ENCODE measurements around the gene COX4I1.

The COX4I1 gene

DNA sequence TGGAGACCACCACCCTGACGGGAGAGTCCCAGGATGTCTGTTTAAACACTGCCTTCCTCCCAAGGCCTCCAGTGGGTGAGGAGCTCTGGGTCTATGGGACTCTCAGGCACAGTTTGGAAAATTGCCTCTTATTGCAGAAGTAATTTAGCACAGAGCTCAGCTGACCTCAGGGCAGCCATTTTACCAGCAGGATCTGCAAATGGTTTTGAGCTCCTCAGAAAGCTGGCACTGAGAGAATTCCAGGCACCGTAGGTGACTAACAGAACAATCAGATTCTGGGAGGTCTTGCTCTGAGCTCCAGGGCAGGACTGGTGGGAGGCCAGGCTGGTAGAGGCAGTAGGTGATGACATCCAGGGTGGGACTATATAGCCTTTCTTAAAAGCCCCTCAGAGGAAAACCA is 31.3 kb upstream of the COX4I1 start:
- DNase-seq = no peak

DNA sequence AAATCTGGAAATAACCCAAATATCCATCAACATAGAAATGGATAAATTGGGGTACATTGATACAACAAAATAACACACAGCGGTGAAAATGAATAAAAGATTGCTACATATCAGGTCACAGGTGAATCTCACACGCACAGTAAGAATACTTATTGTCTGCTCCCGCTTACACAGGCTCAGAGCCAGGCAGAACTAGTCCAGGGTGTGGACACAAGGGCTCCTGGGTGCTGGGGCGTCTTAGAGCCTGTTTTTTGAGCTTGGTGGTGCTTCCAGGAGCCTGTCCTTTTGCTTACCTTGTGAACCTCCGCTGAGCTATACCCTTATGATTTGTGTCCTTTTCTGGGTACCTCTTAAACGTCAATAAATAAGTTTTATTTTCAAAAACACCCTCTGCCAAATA is 28.8 kb upstream of the COX4I1 start:
- DNase-seq = no peak

DNA sequence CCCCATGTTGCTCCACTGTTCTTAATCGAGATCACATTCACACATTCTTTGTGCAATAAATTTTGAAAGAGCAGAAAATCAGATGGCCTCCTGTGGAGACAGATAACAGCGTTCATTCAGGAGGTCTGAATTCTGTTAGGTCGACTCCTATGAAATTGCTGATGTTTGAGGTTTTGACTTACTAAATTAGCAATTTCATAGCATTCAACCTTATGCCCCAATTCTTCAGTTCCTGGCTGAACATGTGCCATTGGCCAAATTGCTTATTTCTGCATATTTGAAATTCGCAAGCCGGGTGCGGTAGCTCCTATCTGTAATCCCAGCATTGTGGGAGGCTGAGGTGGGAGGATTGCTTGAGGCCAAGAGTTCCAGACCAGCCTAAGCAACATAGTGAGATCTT is 26.5 kb upstream of the COX4I1 start:
- no peak for DNase-seq

DNA sequence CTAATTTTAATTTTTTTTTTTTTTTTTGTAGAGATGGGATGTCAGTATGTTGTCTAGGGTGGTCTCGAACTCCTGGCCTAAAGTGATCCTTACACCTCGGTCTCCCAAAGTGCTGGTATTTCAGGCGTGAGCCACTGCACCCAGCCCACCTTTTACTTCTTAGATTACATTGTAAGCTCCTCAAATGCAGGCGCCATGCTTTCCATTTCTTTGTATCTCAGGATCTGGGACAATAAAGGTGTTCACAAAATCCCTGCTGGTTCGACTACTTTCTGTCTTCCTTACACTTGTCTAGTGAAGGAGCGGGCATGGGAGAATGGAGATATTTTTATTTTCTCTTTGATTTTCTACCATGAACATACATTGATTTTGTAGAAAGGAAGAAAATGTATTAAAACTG is 25.4 kb upstream of the COX4I1 start:
- DNase-seq = no peak

DNA sequence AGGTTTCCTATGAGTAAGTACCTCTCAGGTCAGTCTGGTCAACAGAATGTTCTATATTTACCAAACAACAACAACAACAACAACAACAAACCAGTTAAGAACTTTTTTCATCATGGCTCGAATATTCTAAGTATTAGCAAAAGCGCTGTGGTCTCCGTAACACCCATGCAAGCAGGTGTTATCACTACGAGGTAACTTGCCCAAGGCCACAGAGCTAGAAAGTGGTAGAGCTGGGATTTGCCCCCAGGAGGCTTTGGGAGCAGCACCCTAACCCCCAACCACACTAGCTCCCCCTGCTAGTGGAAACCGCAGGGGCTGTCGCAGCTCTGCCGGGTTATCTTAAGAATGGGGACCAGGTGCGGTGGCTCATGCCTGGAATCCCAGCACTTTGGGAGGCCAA is 24.7 kb upstream of the COX4I1 start:
- DNase-seq = no peak

DNA sequence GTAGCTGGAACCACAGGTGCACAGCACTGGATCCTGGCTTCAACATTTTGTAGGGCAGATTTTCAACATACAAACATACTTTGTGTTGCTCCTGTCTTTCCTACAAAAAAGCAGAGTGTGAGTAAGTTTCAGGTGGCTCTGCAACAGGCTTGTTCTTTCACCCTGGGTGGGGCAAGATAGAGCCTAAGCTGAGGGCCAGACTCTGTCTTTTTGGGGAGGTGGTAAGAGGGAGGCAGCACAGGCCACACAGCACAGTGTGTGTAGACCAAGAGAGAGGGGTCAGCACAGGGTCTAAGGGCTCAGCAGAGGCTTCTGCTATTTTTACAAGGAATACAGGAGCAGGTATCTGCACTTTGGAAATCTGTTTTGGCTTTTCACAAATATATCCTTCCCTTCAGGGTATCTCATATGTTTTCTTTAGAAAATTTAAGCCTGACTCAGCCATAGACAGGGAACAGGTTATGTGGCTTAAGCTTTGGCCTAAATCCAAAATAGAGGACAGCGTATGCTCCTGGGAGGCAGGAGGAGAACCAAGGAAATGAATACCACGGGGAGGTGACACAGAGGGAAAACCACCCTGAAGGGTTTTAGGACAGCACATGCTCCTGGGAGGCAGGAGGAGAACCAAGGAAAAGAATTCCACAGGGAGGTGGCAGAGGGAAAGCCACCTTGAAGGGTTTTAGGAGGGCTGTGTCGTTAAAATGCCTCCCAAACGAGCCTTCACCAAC is 21.7 kb upstream of the COX4I1 start:
- no peak for DNase-seq

DNA sequence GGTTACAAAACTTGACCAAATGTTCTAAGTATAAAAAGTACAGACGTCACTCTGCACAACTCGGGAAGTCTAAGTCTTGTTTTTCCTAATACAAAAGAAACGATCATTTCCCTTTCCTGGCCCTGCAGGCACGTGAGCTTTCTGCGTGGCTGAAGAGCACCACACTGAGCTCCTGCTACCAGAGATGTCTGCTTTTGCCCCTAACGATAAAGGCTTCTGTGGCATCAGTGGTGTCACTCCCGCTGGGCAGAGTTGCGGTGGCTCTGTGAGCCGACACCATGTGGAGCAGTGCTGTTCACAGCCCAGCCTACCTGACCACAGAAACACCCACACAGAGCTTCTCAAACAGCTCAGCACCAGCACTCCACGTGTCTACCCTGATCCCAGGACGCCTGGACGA is 20.6 kb upstream of the COX4I1 start:
- DNase-seq = no peak

DNA sequence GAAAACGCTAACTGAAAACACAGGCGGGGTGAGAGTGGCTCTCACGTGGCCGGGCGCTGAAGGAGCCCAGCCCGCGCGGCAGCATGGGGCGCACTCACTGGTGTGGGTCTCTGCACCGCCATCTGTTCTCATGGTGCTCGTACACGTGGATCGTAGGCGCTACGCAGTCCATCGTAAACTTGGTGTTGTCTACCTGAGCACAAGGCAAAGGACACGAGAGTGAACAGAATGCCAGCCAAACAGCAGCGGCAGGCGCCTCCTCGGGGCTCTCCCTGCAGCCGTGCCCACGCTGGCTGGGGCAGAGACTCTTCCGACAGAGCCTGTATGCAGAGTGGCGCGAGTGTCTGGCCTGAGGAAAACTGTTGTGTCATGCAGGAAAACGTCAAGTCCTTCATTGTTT is 19.2 kb upstream of the COX4I1 start:
- DNase-seq = no peak

DNA sequence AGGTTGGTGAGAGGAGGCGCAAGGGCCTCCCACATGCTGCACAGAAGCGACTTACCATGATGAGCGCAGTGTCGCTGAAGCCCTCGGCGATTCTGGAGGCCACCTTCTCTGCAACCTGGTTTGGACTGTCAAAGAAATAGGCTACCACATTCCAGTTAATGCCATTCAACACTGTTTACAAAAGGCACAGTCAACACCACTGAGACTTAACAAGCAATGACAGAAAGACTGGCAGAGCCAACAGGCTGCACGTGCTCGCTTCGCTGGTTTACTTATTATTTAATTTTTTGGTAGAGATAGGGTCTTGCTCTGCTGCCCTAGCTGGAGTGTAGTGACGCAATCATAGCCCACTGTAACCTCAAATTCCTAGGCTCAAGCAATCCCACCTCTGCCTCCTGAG is 18.3 kb upstream of the COX4I1 start:
- DNase-seq = no peak

DNA sequence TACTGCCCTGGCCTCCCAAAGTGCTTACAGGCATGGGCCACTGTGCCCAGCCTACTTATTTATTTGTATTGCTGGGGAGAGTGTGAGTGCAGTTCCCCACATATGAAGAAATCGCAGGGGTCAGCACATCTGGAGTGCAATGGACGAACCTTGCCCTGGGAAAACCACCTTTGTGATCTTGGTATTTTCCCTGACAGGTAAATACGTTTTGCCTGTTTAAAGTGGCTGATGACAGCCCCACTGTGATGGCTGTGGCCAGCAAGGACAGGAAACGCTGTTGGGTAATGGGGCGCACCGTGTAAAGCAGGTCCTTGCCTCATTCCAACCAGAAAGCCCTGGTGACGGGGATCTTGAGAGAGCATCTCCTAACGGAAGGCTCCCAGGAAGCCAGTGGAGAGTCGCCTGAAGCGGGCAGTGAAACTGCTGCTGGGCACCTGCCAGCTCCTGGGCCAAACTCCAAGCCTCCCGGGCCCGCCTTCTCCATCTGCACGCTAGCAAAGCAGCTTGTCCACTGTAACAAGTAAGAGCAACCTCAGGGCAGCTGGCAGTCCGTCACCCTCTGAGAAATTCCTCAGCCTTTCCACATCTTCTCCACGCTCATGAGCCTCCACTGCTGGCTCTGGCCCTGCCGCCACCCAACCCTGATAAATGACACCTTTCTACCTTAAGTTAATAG is 17.7 kb upstream of the COX4I1 start:
- no peak for DNase-seq

DNA sequence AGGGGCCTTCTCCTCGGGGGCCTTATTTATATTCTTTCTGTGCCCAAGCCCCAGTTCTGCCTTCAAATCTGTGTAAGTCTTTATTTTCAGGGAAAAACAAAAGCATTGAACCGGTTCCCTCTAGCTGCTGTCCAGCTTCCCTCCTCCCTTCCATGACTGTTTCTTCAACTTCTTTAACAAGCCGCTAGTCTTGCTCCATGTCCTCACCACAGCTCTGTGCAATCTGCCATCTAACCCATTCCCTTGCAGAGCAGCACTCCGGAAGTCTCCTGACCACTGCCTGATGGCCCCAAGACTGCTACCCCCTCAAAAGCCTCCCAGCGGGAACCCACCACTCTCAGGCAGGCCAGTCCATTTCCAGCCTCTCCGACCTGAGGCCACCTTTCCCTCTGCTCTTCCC is 17.0 kb upstream of the COX4I1 start:
- no peak for DNase-seq

DNA sequence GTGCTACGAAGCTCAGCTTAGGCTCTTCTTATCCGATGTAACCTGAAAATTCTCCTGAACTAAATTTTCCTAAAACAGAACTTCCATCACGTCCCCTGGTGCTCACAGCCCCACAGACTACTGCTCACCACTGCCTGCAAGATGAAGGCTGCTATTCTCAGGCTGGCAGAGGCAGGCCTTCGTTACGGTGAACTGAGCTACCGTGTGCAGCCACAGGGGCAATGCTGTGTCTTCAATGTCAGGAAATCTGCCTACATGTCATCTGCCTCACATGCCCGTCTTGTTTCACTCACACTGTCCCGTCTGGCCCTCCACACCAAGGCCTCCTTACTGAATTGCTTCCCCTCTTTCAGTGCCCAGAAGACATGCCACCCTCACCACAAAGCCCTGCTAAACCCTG is 16.1 kb upstream of the COX4I1 start:
- DNase-seq = no peak

DNA sequence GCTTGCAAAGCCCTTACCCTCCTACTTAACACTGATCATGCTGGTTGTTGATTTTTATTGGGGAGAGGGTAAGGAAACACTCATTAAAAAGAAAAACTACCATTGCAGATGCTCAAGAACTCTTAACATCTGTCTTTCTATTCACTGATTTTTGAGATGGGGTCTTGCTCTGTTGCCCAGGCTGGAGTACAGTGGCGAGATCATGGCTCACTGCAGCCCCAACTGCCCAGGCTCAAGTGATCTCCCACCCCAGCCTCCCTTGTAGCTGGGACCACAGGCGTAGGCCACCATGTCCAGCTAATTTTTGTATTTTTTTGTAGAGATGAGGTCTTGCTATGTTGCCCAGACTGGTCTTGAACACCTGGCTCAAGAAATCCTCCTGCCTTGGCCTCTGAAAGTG is 14.7 kb upstream of the COX4I1 start:
- no peak for DNase-seq

DNA sequence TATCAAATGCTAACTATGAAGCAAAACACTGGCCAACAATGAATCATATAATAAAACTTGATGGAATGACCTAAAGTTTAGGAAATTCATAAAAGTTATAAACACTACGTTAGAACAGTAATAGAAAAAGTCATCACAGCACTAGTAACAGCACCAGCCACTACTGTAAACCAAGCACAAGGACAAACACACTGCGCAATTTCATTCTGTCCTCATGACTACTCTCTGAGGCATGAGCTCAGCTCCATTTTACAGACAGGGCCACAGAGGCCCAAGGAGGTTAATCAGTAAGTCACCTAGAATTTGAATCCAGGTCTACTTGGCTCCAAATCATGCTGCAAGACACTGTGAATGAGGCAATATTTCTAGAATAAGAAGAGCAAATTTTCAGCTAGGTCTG is 13.6 kb upstream of the COX4I1 start:
- DNase-seq = no peak

DNA sequence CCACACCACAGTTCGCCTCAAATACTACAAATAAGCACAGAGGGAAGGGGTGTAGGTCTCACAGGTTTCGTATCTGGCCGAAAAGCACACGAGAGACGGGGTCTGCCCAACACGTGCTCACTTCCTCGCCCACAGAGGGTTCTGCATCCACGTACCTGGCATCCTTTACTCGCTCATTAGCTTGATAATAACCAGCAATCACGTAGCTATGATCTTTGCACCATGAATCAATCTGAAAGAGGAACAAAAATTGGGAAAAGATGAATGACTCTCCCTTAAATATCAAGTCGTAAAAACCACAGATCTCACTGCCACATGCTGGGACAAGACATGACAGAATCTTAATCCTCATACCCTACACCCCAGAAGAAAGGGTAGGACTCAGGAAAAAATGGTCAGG is 10.7 kb upstream of the COX4I1 start:
- DNase-seq = no peak

DNA sequence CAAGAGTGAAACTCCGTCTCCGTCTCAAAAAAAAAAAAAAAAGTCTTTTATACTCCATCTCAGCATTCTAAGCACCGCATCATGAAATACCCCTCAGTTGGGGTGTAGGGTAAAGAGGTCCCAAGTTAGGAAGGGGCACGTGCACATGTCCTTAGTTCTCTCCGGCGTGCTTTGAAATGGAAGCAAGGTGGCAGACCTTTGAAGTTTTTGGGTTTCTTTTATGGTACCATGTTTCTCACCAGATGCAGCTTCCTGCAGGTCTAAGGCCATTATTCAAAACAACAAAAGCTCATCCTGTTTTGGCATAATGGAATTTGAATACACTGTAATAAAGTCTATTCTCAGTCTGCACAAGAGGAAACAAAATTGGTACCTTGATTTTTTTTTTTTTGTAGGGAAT is 9.7 kb upstream of the COX4I1 start:
- no peak for DNase-seq

DNA sequence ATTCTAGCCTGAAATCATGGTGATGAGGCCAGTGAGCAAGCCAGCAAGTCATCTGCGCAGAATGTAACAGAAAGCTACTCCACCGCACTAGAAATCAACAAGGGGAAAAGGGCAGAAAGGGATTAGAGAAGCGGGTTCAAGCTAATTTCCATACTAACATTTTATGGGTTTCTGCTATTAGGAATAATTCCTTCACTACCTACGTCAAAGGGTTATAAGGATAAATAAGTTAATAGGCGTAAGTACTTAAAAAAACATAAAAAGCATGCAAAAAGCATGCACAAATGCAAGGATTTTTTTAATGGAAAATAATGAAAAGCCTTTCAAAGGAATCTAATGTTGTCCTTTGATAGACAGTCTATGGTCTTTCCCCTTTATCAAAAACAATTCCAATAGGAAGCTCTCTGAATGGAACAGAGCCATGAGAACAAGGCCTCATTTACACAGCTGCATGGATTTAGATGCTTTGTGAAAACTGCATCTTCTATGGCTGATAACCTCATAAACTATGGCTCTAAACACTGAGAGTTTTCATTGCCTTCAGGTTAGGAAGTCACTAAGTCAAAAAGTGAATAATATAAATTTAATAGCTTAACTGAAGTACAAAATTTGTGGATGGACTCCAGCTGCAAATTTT is 5.7 kb upstream of the COX4I1 start:
- no peak for DNase-seq

DNA sequence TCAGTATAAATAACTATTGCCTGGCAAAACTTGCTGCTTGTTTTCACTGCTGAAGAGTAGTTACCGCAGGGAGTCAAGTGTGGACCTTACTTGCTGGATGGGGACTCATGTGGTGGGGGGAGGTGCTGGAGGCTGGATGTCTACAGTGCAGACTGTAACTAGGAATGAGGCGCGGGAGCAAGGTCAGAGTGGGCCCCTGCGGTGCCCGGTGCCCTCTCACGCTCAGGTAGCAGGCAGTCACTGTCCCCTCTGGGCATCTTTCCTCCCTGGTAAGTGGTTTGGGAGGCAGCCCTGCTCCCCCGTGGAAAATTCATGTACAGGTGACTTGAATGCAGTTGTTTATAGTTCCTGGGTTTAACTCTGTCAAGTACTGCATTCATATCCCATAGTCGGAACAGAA is 4.8 kb upstream of the COX4I1 start:
- DNase-seq = no peak

DNA sequence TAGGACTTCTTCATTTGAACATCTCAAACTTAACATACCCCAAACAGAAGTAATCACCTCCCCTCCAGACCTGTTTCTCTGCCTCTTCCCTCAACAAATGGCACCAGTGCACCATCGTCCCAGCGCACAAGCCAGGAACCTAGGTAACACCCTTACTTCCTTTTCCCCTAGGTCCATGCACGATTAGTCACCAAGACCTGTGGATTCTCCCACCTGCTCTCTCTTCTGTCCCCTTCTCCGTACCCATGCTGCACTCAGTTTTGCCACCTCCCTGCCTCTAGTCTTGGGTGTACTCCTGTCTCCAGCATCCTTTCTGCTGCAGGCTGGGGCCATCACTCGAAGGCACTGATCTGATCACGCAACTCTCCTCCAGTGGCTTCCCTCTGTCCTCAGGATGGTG is 3.3 kb upstream of the COX4I1 start:
- DNase-seq = no peak

DNA sequence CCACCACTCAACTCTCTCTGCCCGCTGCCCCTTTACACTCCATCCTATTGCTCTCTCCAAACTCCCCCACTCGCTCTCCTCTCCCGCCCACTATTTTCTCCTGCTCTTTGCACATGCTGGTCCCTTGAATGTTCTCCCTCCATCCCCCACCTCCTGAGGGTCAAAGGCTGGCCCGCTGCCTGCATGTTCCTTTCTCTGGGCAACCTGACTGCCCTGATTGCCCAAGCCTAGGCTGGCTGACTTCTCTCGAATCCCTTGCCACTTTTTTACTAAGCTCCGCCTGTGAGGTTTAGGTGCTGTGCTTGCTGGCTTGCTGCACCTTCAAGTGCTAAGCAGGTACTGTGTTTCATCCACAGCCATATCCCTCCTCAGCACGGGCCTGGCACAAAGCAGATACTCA is 2.9 kb upstream of the COX4I1 start:
- DNase-seq = no peak

DNA sequence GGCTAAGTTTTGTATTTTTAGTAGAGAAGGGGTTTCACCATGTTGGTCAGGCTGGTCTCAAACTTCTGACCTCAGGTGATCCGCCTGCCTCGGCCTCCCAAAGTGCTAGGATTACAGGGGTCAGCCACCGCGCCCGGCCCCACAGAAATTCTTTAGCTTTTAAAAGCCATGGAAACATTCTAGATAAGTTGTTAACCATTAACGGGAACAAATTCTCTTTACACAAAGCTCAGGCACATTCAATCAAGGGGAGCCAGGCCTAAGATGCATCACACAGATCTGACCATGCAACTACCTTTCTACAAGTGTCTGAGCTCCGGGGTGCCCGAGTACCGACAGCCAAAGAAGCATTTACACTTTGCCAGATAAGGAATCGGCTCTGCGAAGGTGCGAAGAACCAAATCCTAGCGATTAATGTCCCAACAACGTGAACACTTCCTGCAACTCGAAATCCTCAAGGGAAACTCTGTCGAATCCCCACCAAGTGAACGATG is 1.2 kb upstream of the COX4I1 start:
- no peak for DNase-seq

DNA sequence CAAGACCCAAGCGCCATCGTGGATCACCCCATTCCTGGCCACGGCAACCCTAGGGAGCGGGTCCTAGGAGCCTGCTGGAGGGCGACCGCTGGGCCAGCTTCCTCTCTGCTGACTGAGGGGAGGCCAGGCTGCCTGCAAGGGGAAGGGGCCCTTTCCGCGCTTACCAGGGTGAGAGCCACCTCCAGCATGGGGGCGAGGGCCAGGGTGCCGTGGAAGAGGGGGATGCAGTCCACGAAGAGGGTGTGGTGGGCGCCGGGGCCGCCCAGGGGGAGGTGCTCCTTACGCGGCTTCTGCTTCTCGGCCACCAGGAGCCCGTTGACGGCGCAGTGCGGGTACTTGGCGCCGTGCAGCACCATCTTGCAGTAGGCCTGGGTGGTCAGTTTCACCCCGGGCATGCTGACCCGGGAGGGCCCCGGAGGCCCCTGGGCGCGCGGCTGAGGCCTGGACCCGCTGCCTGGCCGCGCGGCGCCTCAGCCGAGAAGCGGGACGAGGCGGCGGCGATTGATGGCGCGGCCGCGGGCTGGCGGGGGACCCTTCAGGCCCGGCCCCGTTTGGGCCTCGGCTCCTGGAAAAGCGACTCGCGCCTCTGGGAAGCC is 496 bp upstream of the COX4I1 start:
- DNase-seq = no peak

DNA sequence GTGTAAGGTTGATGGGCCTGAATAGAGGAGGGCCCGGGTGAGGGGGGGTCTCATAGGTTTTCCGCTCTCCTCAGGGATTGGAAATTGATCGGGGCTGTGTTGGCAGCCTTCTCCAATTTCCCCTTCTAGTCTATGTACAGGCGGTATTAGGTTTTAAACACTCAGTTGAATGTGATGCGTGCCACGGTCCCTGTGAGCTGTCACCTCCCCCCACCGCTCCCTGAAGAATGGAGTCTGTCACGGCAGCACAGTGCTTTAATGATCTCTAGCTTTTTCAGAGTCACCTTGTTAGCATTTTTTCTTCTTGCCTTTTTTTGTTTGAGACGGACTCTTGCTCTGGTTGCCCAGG is 800 bp downstream of the COX4I1 start:
- DNase-seq = no peak

DNA sequence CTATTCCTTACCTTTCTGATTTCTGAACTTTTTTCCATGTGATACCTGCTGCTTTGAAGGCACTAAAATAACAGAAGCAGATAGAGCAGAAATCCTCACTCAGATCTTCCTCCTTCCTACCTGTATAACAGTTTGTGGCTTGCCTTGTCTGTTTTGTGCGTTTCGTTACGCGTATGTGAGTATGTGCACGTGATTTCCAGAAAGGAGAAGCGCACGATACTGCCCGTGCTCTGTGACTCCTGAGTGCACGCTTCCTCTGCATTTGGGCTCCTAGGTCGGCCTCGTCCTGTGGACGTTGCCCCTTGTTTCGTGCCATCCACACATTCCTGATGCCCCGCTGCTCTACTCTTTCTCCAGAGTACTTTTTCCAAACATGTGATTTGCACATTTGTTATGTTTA is 4.1 kb downstream of the COX4I1 start:
- no peak for DNase-seq

Data from NCI-H226 (cell line).